ENCODE results near the gene ARF3. TPM values are rescaled to one million over a fixed set of nuclear protein-coding genes. Genes with fewer than 3 reads are reported as not detected.
A peak's percentile ranks its signal among the peaks of the same experiment; 100 is the strongest.

Gene ARF3
- total and polyA plus RNA-seq, 2 experiments from 2014 or later: 65.0 to 87.7 TPM

DNA sequence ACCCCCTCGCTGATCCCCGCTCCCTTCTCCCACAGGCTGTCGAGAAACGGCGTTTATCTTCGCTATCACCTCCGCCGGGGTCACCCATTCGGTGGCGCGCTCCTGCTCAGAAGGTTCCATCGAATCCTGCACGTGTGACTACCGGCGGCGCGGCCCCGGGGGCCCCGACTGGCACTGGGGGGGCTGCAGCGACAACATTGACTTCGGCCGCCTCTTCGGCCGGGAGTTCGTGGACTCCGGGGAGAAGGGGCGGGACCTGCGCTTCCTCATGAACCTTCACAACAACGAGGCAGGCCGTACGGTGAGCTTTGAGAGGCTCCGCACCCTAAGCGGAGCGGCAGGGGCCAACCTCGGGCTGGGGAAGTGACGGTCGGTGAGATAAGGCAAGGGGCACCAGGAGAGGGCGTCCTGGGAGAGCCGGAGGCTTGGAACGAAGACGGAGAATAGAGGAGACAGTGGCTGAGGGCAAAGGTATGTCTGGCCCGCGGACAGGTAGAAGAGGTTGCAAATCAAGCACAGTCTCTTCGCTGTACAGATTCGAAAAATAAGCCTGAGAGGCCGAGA, 23.2 kb upstream of the ARF3 start:
- Histone ChIP-seq H3K27me3 (replicated peaks; ENCODE audit: insufficient read depth) (peaks cover 64% of the 10 kb centered on the region), H4K20me1 (ENCODE audit: insufficient read depth) (no peaks in the 10 kb centered on the region), H2AFZ (no peak overlapping the region), H3F3A (ENCODE audit: insufficient read depth) (0 out of 2 replicates have a peak, but pooled peaks cover 3% of the 10 kb centered on the region), H3K9ac (no peak overlapping the region), H3K4me1 (ENCODE audit: insufficient read depth) (peaks cover 13% of the 10 kb centered on the region; the same call in 1 of the 2 replicates), H3K9me2 (ENCODE audit: insufficient read depth) (no peaks in the 10 kb centered on the region), H3K9me3 (ENCODE audit: low read depth) (no peaks in the 10 kb centered on the region), H3K36me3 (ENCODE audit: low read depth) (no peaks in the 10 kb centered on the region), H3K79me2 (ENCODE audit: insufficient read depth) (no peaks in the 10 kb centered on the region), H3K27ac (no peak overlapping the region), H3K4me3 (no peak overlapping the region), H3K4me2 (ENCODE audit: unreplicated experiment) (no peak overlapping the region)
- no peak for DNase-seq
- TF ChIP-seq EZH2 (IDR thresholded peaks at IDR 0.05; ENCODE audit: insufficient read depth, poor library complexity, severe bottlenecking) (peak; percentile 98), EZH2phosphoT487 (IDR thresholded peaks at IDR 0.05; ENCODE audit: insufficient read depth, low read depth) (peak; percentile 32; the same call in 1 of the 2 replicates)
- in situ Hi-C loops (cut with MboI): no loop called here
- WGBS, 2 experiments (ENCODE audit: low coverage in 1 of 2, low lambda C conversion rate in 2 of 2, missing lambda C conversion rate in 2 of 2): 3 to 4% methylated on average over 46 of the region's 46 CpGs

DNA sequence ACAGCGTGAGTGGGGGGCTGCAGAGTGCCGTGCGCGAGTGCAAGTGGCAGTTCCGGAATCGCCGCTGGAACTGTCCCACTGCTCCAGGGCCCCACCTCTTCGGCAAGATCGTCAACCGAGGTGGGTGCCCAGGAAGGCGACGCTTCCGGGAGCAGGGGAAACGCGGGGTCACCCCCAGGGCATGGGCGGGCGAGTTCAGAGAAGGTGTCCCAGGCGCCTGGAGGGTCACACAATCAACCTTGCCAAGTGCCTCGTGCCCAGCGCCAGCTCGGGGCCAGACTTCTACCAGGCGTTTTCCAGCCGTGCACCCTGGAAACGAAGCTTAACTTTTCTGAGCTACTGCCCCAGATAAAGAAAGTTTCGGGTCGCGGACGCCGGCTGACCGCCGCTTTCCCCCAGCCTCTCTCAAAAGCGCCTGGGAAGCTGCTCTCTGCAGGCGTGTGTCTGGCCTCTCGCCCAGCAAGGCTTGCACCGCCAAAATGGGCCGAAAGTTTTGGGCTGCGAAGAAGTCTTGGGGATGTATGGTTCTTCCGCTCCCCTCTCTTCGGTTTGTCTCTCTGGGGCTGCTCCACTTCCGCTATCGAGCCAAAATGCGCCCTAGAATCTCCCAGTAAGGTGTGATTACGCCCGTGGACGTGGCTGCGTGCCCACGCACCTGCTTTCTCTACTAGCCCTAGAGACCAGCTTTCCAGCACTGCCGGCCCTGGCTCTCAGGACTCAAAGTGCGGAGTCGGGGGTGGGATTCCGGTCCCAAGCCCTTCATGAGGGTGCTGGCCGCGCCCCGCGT, 22.5 kb upstream of the ARF3 start:
- Histone ChIP-seq H3K4me3 (peak overlapping the region; percentile 29; the same call in 1 of the 2 replicates), H3K9ac (no peak overlapping the region), H3K4me1 (ENCODE audit: insufficient read depth) (peaks cover 13% of the 10 kb centered on the region; the same call in 1 of the 2 replicates), H2AFZ (no peak overlapping the region), H3K9me2 (ENCODE audit: insufficient read depth) (no peaks in the 10 kb centered on the region), H4K20me1 (ENCODE audit: insufficient read depth) (no peaks in the 10 kb centered on the region), H3K27ac (no peak overlapping the region), H3K27me3 (replicated peaks; ENCODE audit: insufficient read depth) (peaks cover 62% of the 10 kb centered on the region), H3K4me2 (ENCODE audit: unreplicated experiment) (peak overlapping the region; percentile 62), H3F3A (ENCODE audit: insufficient read depth) (0 out of 2 replicates have a peak, but pooled peaks cover 3% of the 10 kb centered on the region), H3K36me3 (ENCODE audit: low read depth) (no peaks in the 10 kb centered on the region), H3K79me2 (ENCODE audit: insufficient read depth) (no peaks in the 10 kb centered on the region), H3K9me3 (ENCODE audit: low read depth) (no peaks in the 10 kb centered on the region)
- TF ChIP-seq EZH2 (IDR thresholded peaks at IDR 0.05; ENCODE audit: insufficient read depth, poor library complexity, severe bottlenecking) (no peak), EZH2phosphoT487 (IDR thresholded peaks at IDR 0.05; ENCODE audit: insufficient read depth, low read depth) (0 out of 2 replicates have a peak, but pooled peaks have one; percentile 7)
- in situ Hi-C loops (cut with MboI): no loop called here
- DNase-seq: peak; percentile 42
- 2 to 4% methylated on average over 54 to 55 of the region's 55 CpGs for WGBS, 2 experiments (ENCODE audit: low coverage in 1 of 2, low lambda C conversion rate in 2 of 2, missing lambda C conversion rate in 2 of 2)

DNA sequence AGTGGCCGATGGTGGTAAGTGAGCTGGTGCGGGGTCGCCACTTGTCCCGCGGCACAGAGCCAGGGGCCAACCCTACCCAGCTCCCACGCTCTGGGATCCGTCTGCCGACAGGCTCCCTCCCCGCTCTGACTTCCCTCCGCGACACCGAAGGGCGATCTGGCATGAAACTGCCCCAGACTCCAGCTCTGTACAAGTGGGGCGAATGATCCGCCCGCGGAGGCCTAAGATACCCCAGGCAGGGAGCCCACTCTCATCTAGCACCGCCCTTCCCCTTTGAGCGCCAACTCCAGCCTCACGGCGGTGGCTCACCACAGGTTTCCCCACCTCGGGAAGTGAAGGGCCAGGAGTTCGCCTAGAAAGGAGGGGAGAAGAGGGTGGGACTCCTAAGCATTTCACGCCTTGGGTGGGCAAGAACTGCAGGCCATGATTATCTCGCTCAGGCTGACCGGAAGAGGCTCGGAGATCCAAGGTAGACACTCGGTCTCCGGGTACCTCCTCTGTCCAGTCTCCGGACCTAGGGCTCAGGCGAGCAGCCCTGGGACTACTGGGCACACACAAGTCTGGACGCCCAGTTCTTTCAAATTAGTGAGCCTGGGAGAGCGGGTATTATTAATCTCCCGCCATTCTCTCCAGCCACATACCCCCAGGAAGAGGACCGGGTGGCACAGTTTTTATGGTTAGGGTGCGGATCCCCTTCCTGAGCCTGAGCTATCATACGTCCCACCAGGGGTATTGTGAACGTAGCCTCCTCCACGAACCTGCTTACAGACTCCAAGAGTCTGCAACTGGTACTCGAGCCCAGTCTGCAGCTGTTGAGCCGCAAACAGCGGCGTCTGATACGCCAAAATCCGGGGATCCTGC, 21.7 kb upstream of the ARF3 start:
- Histone ChIP-seq H4K20me1 (ENCODE audit: insufficient read depth) (no peaks in the 10 kb centered on the region), H3K27ac (no peak overlapping the region), H3F3A (ENCODE audit: insufficient read depth) (0 out of 2 replicates have a peak, but pooled peaks cover 3% of the 10 kb centered on the region), H3K4me2 (ENCODE audit: unreplicated experiment) (peak overlapping the region; percentile 29), H3K4me3 (0 out of 2 replicates have a peak overlapping the region, but pooled peaks have one; percentile 29), H3K79me2 (ENCODE audit: insufficient read depth) (no peaks in the 10 kb centered on the region), H2AFZ (no peak overlapping the region), H3K27me3 (replicated peaks; ENCODE audit: insufficient read depth) (peaks cover 53% of the 10 kb centered on the region), H3K9ac (no peak overlapping the region), H3K9me2 (ENCODE audit: insufficient read depth) (no peaks in the 10 kb centered on the region), H3K36me3 (ENCODE audit: low read depth) (no peaks in the 10 kb centered on the region), H3K4me1 (ENCODE audit: insufficient read depth) (peaks cover 18% of the 10 kb centered on the region; the same call in 1 of the 2 replicates), H3K9me3 (ENCODE audit: low read depth) (no peaks in the 10 kb centered on the region)
- in situ Hi-C loops (cut with MboI): no loop called here
- TF ChIP-seq EZH2 (IDR thresholded peaks at IDR 0.05; ENCODE audit: insufficient read depth, poor library complexity, severe bottlenecking) (peak; percentile 96), EZH2phosphoT487 (IDR thresholded peaks at IDR 0.05; ENCODE audit: insufficient read depth, low read depth) (no peak; the same call in 1 of the 2 replicates)
- DNase-seq: no peak
- WGBS, 2 experiments (ENCODE audit: low coverage in 1 of 2, low lambda C conversion rate in 2 of 2, missing lambda C conversion rate in 2 of 2): 2 to 3% methylated on average over 36 to 45 of the region's 45 CpGs

DNA sequence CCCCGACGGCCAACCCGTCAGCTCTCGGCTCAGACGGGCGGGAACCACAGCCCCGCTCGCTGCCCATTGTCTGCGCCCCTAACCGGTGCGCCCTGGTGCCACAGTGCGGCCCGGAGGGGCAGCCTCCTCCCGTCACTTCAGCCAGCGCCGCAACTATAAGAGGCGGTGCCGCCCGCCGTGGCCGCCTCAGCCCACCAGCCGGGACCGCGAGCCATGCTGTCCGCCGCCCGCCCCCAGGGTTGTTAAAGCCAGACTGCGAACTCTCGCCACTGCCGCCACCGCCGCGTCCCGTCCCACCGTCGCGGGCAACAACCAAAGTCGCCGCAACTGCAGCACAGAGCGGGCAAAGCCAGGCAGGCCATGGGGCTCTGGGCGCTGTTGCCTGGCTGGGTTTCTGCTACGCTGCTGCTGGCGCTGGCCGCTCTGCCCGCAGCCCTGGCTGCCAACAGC, 21.0 kb upstream of the ARF3 start, which contains the start of gene WNT1:
WNT1 (plus strand) TSS at position 32 of the 450 bp plus-strand sequence; CDS start at position 361, 329 bp downstream.
- Histone ChIP-seq H3K4me3 (0 out of 2 replicates have a peak within 1 kb of the TSS, but pooled peaks have one; percentile 11), H3K27me3 (replicated peaks; ENCODE audit: insufficient read depth) (peaks cover 47% of the 10 kb centered on the region), H2AFZ (no peak within 1 kb of the TSS), H3K4me1 (ENCODE audit: insufficient read depth) (peaks cover 24% of the 10 kb centered on the region), H3K36me3 (ENCODE audit: low read depth) (no peaks in the 10 kb centered on the region), H3K4me2 (ENCODE audit: unreplicated experiment) (peak within 1 kb of the TSS; percentile 29), H3K27ac (no peak within 1 kb of the TSS), H3K9me2 (ENCODE audit: insufficient read depth) (no peaks in the 10 kb centered on the region), H3K9me3 (ENCODE audit: low read depth) (no peaks in the 10 kb centered on the region), H4K20me1 (ENCODE audit: insufficient read depth) (no peaks in the 10 kb centered on the region), H3F3A (ENCODE audit: insufficient read depth) (peaks cover 3% of the 10 kb centered on the region; the same call in 1 of the 2 replicates), H3K9ac (no peak within 1 kb of the TSS), H3K79me2 (ENCODE audit: insufficient read depth) (no peaks in the 10 kb centered on the region)
- DNase-seq: peak; percentile 42
- no peak for TF ChIP-seq EZH2 (IDR thresholded peaks at IDR 0.05; ENCODE audit: insufficient read depth, poor library complexity, severe bottlenecking)
- TF ChIP-seq EZH2phosphoT487 (IDR thresholded peaks at IDR 0.05; ENCODE audit: insufficient read depth, low read depth): no peak
- in situ Hi-C loops (cut with MboI): no loop called here
- 8 to 11% methylated on average over 25 to 36 of the region's 45 CpGs for WGBS, 2 experiments (ENCODE audit: low coverage in 1 of 2, low lambda C conversion rate in 2 of 2, missing lambda C conversion rate in 2 of 2)

Data from GM23248 (cell line).